Kidney tubule cell (primary cell): ENCODE results near the gene ACTRT2.

Experiments
- DNase-seq: peaks from one replicate; pipeline ENCODE4 v3.0.0-alpha.2; 2018; ENCODE audit warnings: low spot score

ACTRT2 gene

GRCh38 chr1:3069491-3070308 is 48.4 kb downstream of the ACTRT2 start:
- DNase-seq, result peak; percentile 54

- no peak for DNase-seq
These were observed 49.0 kb downstream of the ACTRT2 start for GRCh38 chr1:3070309-3070643.

DNA sequence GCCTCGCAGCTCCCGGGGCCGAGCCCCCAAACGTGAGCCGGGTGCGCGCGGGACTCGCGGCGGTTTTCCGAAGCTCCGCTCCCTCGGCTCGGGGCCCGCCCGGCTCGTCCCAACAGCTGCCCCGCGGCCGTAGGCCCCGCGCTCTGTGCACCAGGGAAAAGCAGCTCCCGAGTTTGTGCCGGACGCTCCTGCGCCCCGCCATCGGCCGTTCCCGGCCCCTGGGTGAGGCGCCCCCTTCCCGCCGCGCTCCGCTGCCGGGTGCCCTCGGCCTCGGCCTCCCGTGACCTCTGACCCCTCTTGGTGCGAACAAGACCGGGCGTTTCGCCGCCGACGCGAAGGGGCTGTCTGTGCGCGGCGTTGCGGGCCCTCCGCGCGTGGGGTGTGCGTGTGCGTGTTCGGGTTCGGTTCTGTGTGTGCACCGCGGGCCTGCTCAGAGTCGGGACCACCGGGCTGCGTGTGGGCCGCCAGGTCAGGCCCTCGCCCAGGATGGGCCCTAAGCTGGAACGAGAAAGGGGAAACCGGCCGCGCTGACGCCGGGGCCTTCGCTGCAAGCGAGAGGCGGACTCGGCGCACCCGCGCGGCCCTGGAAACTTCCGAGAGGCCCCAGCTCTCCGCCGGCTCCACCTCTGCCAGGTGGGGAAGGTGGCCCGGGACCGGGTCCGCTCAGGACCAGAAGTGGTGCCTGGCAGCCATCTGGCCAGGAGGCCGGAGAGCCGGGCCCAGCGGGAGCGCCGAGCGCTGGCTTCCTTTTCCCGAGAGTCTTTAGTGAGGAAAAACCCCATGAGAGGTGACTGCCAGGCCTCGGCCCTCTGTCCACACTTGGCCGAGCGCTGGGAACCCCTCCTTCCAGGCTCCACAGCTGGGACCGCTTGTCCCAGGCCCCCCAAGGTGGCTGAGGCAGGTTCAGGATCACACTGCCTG is 49.6 kb downstream of the ACTRT2 start:
- peak; percentile 30 for DNase-seq

DNA sequence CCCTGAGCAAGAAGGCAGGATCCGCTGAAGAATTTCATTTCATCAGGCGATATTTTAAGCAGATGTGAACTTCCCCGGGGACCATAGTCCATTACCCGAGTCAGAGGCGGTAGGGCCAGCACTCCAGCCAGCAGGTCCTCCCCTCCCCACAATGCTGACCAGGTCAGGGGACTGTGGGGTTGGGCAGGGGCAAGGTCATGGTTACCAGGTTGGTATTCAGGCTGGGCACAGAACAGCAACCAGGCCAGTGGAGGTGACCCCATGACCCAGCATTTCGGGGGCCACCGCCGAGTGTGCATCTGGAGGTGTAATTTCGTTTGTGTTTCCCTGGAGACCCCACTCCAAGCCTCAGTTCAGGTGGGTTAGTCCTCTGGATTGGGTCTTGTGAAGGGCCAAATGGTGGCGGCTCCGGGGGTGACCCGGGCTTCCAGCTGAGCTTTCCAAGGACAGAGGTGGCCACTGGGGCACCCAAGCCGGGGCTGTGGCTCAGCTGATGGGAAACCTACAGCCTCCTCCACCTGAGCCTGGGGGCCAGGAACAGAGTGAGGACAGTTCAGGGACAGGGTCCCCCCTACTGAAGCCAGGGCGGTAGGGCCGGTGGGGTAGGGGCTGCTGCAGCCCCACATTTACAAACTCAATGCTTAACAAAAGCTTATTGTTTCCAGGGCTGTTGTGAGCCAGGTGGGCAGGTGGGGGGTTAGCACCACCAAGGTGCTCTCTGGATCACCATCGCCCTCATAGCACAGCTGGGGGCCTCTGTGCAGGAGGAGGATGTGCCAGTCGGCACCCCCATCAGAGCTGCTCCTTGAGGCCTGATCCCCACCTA is 50.5 kb downstream of the ACTRT2 start:
- peak; percentile 11 for DNase-seq
